ENCODE measurements around the gene APBA2. TPM values are rescaled to one million over a fixed set of nuclear protein-coding genes. Genes with fewer than 3 reads are reported as not detected.

The APBA2 gene
- total RNA-seq, 1 donor from 2014 or later: 51.4 TPM

Other genes with a start within 250 kb of the APBA2 start
- not detected in 2 replicates for gene GOLGA8M, start 173.6 kb upstream of the APBA2 start, total RNA-seq
- gene GOLGA6L7, start 37.3 kb upstream of the APBA2 start, total RNA-seq: not detected in 2 replicates